CD4-positive, alpha-beta T cell treated with Interleukin-21 for 1 hour (primary cell): ENCODE results near the gene ZC3H12C.
"Not testable (repeated sequence)": the region's sequence is repeated elsewhere in the genome, so short reads cannot be mapped to it uniquely, and the experiment has no call there.

Source experiments
- DNase-seq: peaks from one replicate; pipeline ENCODE4 v3.0.0-alpha.2; 2020

Gene ZC3H12C

GRCh38 chr11:110186456-110186855, 93.3 kb downstream of the ZC3H12C start:
- no peak for DNase-seq

GRCh38 chr11:110186867-110187266, 93.7 kb downstream of the ZC3H12C start:
- no peak for DNase-seq

GRCh38 chr11:110187731-110188130, 94.5 kb downstream of the ZC3H12C start:
- DNase-seq: no peak

GRCh38 chr11:110190885-110191284, 97.7 kb downstream of the ZC3H12C start:
- DNase-seq: no peak

- peak; percentile 26 for DNase-seq
Observed at GRCh38 chr11:110192604-110193282, 99.6 kb downstream of the ZC3H12C start.

GRCh38 chr11:110194211-110194766, 101.1 kb downstream of the ZC3H12C start:
- not testable (repeated sequence) for DNase-seq

GRCh38 chr11:110196241-110196754, 103.1 kb downstream of the ZC3H12C start:
- no peak for DNase-seq

GRCh38 chr11:110196884-110197420, 103.8 kb downstream of the ZC3H12C start:
- DNase-seq: no peak

GRCh38 chr11:110198031-110198729, 105.0 kb downstream of the ZC3H12C start:
- DNase-seq: no peak

- DNase-seq: no peak
Observed at GRCh38 chr11:110199184-110199981, 106.2 kb downstream of the ZC3H12C start.

- no peak for DNase-seq
Observed at GRCh38 chr11:110200241-110200640, 107.0 kb downstream of the ZC3H12C start.

- no peak for DNase-seq
Observed at GRCh38 chr11:110200836-110201235, 107.6 kb downstream of the ZC3H12C start.

GRCh38 chr11:110207123-110207522, 113.9 kb downstream of the ZC3H12C start:
- no peak for DNase-seq

GRCh38 chr11:110208678-110209312, 115.6 kb downstream of the ZC3H12C start:
- DNase-seq: not testable (repeated sequence)

- DNase-seq: peak; percentile 16
Observed at GRCh38 chr11:110209313-110209694, 116.1 kb downstream of the ZC3H12C start.

- no peak for DNase-seq
Observed at GRCh38 chr11:110217223-110217877, 124.2 kb downstream of the ZC3H12C start.

- no peak for DNase-seq
Observed at GRCh38 chr11:110217936-110218335, 124.7 kb downstream of the ZC3H12C start.

- no peak for DNase-seq
Observed at GRCh38 chr11:110219006-110219785, 126.0 kb downstream of the ZC3H12C start.
